AG04449 (cell line): ENCODE data around the gene NOD1.
"Not testable (repeated sequence)": the region's sequence is repeated elsewhere in the genome, so short reads cannot be mapped to it uniquely, and the experiment has no call there.

Experiments
- CTCF ChIA-PET: fragments of 350-600 bp; formaldehyde crosslinking; extraction: SDS; loops from one replicate; lab custom pipeline; 2021; ENCODE audit warnings: antibody characterized with exemption; lab: Yijun Ruan, JAX
- POLR2A ChIA-PET: fragments of 400-600, 350-600 bp; formaldehyde crosslinking; extraction: SDS; loops from one replicate; lab custom pipeline; 2020; ENCODE audit warnings: antibody characterized with exemption, inconsistent platforms; lab: Yijun Ruan, JAX
- DNase-seq: peaks from one replicate; pipeline ENCODE4 v3.0.0-alpha.2; 2010; ENCODE audit warnings: low read depth, low spot score
- H3K4me3 ChIP-seq: 2 replicates; pipeline ENCODE4 v1.5.1; 2011; ENCODE audit warnings: low read depth, mild to moderate bottlenecking, control low read depth, low read length
- TF ChIP-seq, protein P1 (sequence below): IDR thresholded peaks from one replicate; pipeline ENCODE4 v1.5.1; 2011; ENCODE audit warnings: mild to moderate bottlenecking, moderate library complexity, low read length, control low read depth, inconsistent platforms; ENCODE audit not compliant: insufficient read depth; ENCODE audit errors: missing control alignments

NOD1 gene

DNA sequence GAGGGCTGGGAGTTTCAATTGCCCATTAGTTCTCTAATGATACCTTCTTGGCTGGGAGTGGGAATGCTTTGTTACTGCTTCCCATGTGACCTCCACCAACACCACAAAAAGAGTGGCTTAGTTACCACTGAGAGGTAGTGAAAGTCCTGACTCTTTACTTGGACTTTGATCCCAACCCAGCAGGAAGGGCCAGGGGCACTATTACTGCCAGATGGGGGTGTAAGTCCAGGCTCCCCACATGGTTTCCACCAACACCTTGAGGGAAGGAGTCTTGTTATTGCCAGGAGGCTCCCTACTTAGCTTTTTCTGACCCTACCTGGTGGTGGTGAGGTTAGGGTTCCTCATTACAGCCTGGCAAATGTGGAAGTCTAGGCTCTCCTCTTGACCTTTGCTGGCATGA is 14.6 kb upstream of the NOD1 start:
- TF ChIP-seq, protein P1, sequence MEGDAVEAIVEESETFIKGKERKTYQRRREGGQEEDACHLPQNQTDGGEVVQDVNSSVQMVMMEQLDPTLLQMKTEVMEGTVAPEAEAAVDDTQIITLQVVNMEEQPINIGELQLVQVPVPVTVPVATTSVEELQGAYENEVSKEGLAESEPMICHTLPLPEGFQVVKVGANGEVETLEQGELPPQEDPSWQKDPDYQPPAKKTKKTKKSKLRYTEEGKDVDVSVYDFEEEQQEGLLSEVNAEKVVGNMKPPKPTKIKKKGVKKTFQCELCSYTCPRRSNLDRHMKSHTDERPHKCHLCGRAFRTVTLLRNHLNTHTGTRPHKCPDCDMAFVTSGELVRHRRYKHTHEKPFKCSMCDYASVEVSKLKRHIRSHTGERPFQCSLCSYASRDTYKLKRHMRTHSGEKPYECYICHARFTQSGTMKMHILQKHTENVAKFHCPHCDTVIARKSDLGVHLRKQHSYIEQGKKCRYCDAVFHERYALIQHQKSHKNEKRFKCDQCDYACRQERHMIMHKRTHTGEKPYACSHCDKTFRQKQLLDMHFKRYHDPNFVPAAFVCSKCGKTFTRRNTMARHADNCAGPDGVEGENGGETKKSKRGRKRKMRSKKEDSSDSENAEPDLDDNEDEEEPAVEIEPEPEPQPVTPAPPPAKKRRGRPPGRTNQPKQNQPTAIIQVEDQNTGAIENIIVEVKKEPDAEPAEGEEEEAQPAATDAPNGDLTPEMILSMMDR: no peak
- ChIA-PET POLR2A (no interaction called here), CTCF (no interaction called here)
- no peak overlapping the region for H3K4me3 ChIP-seq
- no peak for DNase-seq

GRCh38 chr7:30491417-30491816 is 12.8 kb upstream of the NOD1 start:
- no peak for DNase-seq
- no peak overlapping the region for H3K4me3 ChIP-seq
- POLR2A ChIA-PET: no interaction called here
- TF ChIP-seq, protein P1: no peak
- CTCF ChIA-PET: no interaction called here

DNA sequence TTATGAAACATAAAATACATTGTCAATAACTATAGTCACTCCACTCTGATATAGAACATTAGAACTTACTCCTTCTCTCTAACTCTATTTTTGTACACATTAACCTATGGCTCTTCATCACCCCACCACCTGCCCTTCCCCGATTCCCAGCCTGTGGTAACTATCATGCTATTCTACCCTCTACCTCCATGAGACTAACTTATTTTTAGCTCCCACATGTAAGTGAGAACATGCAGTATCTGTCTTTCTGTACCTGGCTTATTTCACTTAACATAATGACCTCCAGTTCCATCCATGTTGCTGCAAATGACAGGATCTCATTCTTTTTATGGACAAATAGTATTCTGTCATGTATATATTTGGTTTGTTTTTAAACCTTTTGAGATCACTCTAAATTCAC is 8.8 kb upstream of the NOD1 start:
- DNase-seq: no peak
- CTCF ChIA-PET: interaction anchor here (0.8 kb wide), 1 partner anchor 8 kb away, joined by 3 read pairs; no protein-coding TSS in a partner anchor
- H3K4me3 ChIP-seq: no peak overlapping the region
- TF ChIP-seq, protein P1: no peak
- POLR2A ChIA-PET: interaction anchor here (0.7 kb wide), 1 partner anchor 24 kb away, joined by 3 read pairs; no protein-coding TSS in a partner anchor

DNA sequence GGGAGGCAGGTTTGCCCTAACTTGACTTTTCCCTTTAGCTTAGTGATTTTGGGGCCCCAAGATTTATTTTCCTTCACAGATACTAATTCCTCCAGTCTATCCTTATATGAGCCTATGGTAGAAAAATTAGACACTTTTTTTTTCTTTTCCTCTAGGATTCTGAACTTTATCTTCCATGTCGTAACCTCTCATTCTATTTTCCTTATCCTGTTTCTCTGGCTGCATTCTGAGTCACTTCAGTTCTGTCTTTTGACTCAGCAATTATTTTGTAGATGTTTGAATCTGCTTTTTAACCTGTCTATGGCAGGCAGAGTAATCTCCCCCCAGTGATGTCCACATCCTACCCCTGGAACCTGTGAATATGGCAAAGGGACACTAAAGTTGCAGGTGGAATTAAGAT is 7.1 kb upstream of the NOD1 start:
- ChIA-PET POLR2A (no interaction called here), CTCF (no interaction called here)
- no peak overlapping the region for H3K4me3 ChIP-seq
- TF ChIP-seq, protein P1: no peak
- no peak for DNase-seq

DNA sequence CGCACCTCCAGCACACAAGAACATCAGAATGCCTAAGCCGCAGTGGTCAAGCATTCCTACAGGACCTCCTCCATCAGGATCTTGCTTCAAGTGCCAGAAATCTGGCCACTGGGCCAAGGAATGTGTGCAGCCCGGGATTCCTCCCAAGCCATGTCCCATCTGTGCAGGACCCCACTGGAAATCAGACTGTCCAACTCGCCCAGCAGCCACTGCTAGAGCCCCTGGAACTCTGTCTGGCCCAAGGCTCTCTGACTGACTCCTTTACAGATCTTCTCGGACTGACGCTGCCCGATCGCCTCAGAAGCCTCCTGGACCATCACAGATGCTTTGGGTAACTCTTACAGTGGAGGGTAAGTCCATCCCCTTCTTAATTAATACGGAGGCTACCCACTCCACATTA is 2.8 kb upstream of the NOD1 start:
- CTCF ChIA-PET, POLR2A ChIA-PET, H3K4me3 ChIP-seq, DNase-seq: not testable (repeated sequence)

- CTCF ChIA-PET: interaction anchor here (1.3 to 4.3 kb wide), 6 partner anchors 10 to 85 kb away, joined by 4 to 18 read pairs (median 14); no protein-coding TSS in a partner anchor
- peak overlapping the region; percentile 74 for H3K4me3 ChIP-seq
- POLR2A ChIA-PET: interaction anchor here (1.6 to 1.7 kb wide), 2 partner anchors 10 to 114 kb away, joined by 5 to 14 read pairs; no protein-coding TSS in a partner anchor
- TF ChIP-seq, protein P1: no peak
- DNase-seq: no peak
Observed at GRCh38 chr7:30479202-30480120, 877 bp upstream of the NOD1 start.
